PC-3 (cell line): ENCODE data around the gene CASK. TPM values are rescaled to one million over a fixed set of nuclear protein-coding genes. Genes with fewer than 3 reads are reported as not detected.

Source experiments
- ATAC-seq: fragments of 200-7000 bp; cut with Tn5 transposase; 2 replicates; pipeline ENCODE4 v1.9.1; 2020; ENCODE audit warnings: mild to moderate bottlenecking, moderate library complexity
- BruUV-seq: library from RNA; stranded (reverse); fragments of 400-500 nt; replicated peaks from 2 replicates; lab custom pipeline; 2021; lab: Mats Ljungman, UMichigan
- CTCF ChIA-PET: fragments of 300-600 bp; sonication (Branson Sonifier 250); formaldehyde crosslinking; loops from one replicate; lab custom pipeline; 2022; ENCODE audit warnings: antibody characterized with exemption; lab: Charles Lee
- POLR2A ChIA-PET: fragments of 300-600 bp; sonication (Branson Sonifier 250); formaldehyde crosslinking; loops from one replicate; lab custom pipeline; 2022; ENCODE audit warnings: antibody characterized with exemption; ENCODE audit not compliant: unreplicated experiment; lab: Charles Lee
- DNase-seq: peaks from one replicate; pipeline ENCODE4 v3.0.0-alpha.2; 2015
- H2AFZ ChIP-seq: fragments of 300-600 bp; sonication (generic); 2 replicates; pipeline ENCODE4 v1.6.0; 2016; ENCODE audit warnings: antibody characterized with exemption, low read length
- H3F3A ChIP-seq: fragments of 300-600 bp; sonication (generic); one replicate; pipeline ENCODE4 v1.6.0; 2017; ENCODE audit warnings: antibody characterized with exemption, low read length, control low read depth, mild to moderate bottlenecking; ENCODE audit not compliant: unreplicated experiment
- H3K27ac ChIP-seq: fragments of 300-600 bp; sonication (generic); 2 replicates; pipeline ENCODE4 v1.5.1; 2016; ENCODE audit warnings: mild to moderate bottlenecking, low read length
- H3K27me3 ChIP-seq: fragments of 300-600 bp; sonication (generic); 2 replicates; pipeline ENCODE4 v1.6.1; 2016; ENCODE audit warnings: low read length, mixed read lengths
- H3K36me3 ChIP-seq: fragments of 300-600 bp; sonication (generic); 2 replicates; pipeline ENCODE4 v1.6.1; 2016; ENCODE audit warnings: low read depth, mixed run types, low read length, mixed read lengths
- H3K4me1 ChIP-seq: fragments of 300-600 bp; sonication (generic); 2 replicates; pipeline ENCODE4 v1.5.1; 2016; ENCODE audit warnings: low read length; ENCODE audit not compliant: insufficient read depth
- H3K4me2 ChIP-seq: fragments of 300-600 bp; sonication (generic); 2 replicates; pipeline ENCODE4 v1.6.0; 2016; ENCODE audit warnings: low read length
- H3K4me3 ChIP-seq: fragments of 300-600 bp; sonication (generic); 2 replicates; pipeline ENCODE4 v1.5.1; 2016; ENCODE audit warnings: mild to moderate bottlenecking, low read length, mixed read lengths
- H3K79me2 ChIP-seq: fragments of 300-600 bp; sonication (generic); 2 replicates; pipeline ENCODE4 v1.6.1; 2017; ENCODE audit warnings: low read length, mixed read lengths
- H3K9ac ChIP-seq: fragments of 300-600 bp; sonication (generic); 2 replicates; pipeline ENCODE4 v1.6.0; 2016; ENCODE audit warnings: mild to moderate bottlenecking, low read length
- H3K9me2 ChIP-seq: fragments of 300-600 bp; sonication (generic); replicated peaks from 2 replicates; pipeline ENCODE4 v1.6.1; 2016; ENCODE audit warnings: mixed run types, low read length, mixed read lengths
- H3K9me3 ChIP-seq: fragments of 300-600 bp; sonication (generic); 2 replicates; pipeline ENCODE4 v1.6.1; 2016; ENCODE audit warnings: low read length, mixed read lengths
- H4K20me1 ChIP-seq: fragments of 300-600 bp; sonication (generic); 2 replicates; pipeline ENCODE4 v1.6.1; 2016; ENCODE audit warnings: low read length, mixed read lengths
- EZH2 ChIP-seq: fragments of 300-600 bp; sonication (generic); IDR thresholded peaks from one replicate; pipeline ENCODE4 v1.6.1; 2017; ENCODE audit warnings: antibody characterized with exemption, mild to moderate bottlenecking, low read length; ENCODE audit not compliant: unreplicated experiment
- EZH2phosphoT487 ChIP-seq: fragments of 300-600 bp; sonication (generic); IDR thresholded peaks from 2 replicates; pipeline ENCODE4 v1.6.1; 2018; ENCODE audit warnings: mild to moderate bottlenecking, antibody characterized with exemption, low read length, borderline replicate concordance
- intact Hi-C: fragments of 100-400 bp; cut with micrococcal nuclease; formaldehyde crosslinking; loops from 2 replicates; pipeline ENCODE4 v1.9.0; 2023
- total RNA-seq: library from RNA; depleted of rRNA; stranded (reverse); fragments of >200 nt; gene quantifications from 2 replicates; pipeline ENCODE4 v1.2.3, GENCODE V29; 2014
- TF ChIP-seq, protein P1 (sequence below): fragments of 300-600 bp; sonication (generic); conservative IDR thresholded peaks from 2 replicates; pipeline ENCODE4 v1.5.1; 2017; ENCODE audit warnings: antibody characterized with exemption, low read depth, mild to moderate bottlenecking, low read length

CASK gene
- total RNA-seq, 1 experiment from 2014 or later = 21.4 TPM

DNA sequence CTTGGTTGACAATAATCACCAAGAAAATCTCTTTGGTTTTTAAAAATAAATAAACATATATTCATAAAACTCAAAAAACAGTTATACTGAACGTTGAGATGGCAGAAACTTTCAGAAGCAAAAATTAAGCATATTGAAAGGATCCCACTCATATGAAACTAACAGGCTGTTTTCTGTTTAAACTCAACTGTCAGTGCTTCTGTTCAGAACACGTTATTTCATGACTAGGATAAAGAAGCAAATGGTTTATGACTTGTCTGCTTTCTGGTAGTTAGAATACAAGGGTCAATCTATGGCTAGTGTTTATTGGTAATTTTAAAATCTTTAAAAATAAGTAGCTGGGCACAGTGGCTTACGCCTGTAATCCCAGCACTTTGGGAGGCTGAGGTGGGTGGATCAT lies 195.2 kb downstream of the CASK start:
- Histone ChIP-seq H3K27ac (no peak overlapping the region), H3K9me2 (no peaks in the 10 kb centered on the region), H3K9me3 (no peaks in the 10 kb centered on the region), H3F3A (no peaks in the 10 kb centered on the region), H2AFZ (no peak overlapping the region), H3K36me3 (no peaks in the 10 kb centered on the region), H3K4me1 (no peaks in the 10 kb centered on the region), H4K20me1 (no peaks in the 10 kb centered on the region), H3K27me3 (no peaks in the 10 kb centered on the region), H3K4me2 (no peak overlapping the region), H3K4me3 (no peak overlapping the region), H3K9ac (no peak overlapping the region), H3K79me2 (no peaks in the 10 kb centered on the region)
- no peak for DNase-seq
- no peak for ATAC-seq
- TF ChIP-seq, protein P1, sequence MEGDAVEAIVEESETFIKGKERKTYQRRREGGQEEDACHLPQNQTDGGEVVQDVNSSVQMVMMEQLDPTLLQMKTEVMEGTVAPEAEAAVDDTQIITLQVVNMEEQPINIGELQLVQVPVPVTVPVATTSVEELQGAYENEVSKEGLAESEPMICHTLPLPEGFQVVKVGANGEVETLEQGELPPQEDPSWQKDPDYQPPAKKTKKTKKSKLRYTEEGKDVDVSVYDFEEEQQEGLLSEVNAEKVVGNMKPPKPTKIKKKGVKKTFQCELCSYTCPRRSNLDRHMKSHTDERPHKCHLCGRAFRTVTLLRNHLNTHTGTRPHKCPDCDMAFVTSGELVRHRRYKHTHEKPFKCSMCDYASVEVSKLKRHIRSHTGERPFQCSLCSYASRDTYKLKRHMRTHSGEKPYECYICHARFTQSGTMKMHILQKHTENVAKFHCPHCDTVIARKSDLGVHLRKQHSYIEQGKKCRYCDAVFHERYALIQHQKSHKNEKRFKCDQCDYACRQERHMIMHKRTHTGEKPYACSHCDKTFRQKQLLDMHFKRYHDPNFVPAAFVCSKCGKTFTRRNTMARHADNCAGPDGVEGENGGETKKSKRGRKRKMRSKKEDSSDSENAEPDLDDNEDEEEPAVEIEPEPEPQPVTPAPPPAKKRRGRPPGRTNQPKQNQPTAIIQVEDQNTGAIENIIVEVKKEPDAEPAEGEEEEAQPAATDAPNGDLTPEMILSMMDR = no peak
- no peak for TF ChIP-seq EZH2phosphoT487
- no peak for TF ChIP-seq EZH2
- CTCF ChIA-PET = no interaction called here
- BruUV-seq = no TSS peak
- POLR2A ChIA-PET = no interaction called here
- intact Hi-C loops = no loop called here

DNA sequence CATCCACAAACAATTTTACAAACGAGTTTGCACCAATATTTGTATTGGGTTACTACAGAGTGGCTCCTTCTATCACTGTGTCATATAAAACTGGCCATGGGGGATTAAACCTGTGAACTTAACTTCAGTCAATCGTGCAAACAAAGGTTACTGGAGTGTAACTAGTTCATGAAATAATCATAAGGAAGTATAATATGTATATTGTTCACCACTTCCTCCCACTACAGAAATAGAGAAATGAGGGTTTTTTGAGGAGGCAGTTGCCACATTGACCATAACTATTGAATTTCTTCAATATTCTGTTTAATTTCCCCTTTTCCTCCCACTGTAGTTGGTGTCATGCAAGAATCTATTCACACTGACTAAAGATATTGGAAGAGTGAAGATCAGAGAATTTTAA lies 199.5 kb downstream of the CASK start, which contains the start of gene GPR82:
GPR82 (plus strand) TSS at position 356 of the 400 bp plus-strand sequence. CDS start 2,846 bp downstream, outside the sequence.
- no peaks in the 10 kb centered on the region for H3K27me3 ChIP-seq
- no peak within 1 kb of the TSS for H3K9ac ChIP-seq
- ATAC-seq (no peak), DNase-seq (no peak)
- intact Hi-C loops = no loop called here
- BruUV-seq = no TSS peak
- no peak within 1 kb of the TSS for H3K4me3 ChIP-seq
- no peaks in the 10 kb centered on the region for H3K9me2 ChIP-seq
- H4K20me1 ChIP-seq = no peaks in the 10 kb centered on the region
- H3K36me3 ChIP-seq = no peaks in the 10 kb centered on the region; the same call in 1 of the 2 replicates
- no peaks in the 10 kb centered on the region for H3K9me3 ChIP-seq
- no peak within 1 kb of the TSS for H3K4me2 ChIP-seq
- no peak within 1 kb of the TSS for H2AFZ ChIP-seq
- ChIA-PET CTCF (no interaction called here), POLR2A (no interaction called here)
- no peaks in the 10 kb centered on the region for H3K79me2 ChIP-seq
- TF ChIP-seq, protein P1 = no peak
- TF ChIP-seq EZH2 (no peak), EZH2phosphoT487 (no peak)
- H3K27ac ChIP-seq = no peak within 1 kb of the TSS
- H3F3A ChIP-seq = no peaks in the 10 kb centered on the region
- no peaks in the 10 kb centered on the region for H3K4me1 ChIP-seq

DNA sequence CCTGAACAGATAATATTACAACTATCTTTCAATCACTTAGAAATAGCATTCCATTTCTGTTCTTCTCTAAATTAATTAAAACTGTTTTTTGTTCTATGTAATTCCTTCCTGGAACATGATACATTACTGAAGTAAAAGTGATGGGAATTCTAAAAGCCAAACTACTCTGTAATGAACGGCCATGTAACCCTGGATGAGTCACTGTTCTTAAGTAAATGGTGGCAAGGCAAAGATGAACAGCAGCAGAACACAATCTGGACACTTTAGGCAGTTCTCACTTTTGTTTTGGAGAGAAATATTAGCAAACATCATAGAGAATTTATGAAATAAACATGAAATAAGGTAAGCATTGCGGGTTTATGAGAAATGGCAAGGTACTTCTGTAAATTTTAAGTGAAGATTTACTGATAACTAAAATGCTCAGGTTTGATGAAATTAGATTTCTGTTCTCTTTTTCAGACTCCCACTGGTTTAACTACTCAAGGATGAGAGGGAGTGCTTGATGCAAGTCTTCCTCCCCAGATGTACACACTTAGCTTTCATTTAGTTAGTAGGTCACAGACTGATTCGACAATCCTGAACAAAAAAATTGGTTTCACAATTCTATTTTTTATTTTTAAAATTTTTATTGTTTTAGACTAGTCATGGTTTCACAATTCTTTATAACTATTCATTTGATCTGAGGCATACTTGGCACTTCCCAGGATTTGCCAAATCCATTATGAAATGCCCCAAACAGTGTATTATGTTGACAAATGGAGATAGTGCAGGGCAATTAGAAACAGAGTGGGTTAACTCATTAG lies 200.3 kb downstream of the CASK start:
- H3K79me2 ChIP-seq = no peaks in the 10 kb centered on the region
- no peaks in the 10 kb centered on the region for H3K27me3 ChIP-seq
- no peaks in the 10 kb centered on the region for H3F3A ChIP-seq
- no peak for TF ChIP-seq EZH2
- TF ChIP-seq, protein P1 = no peak
- TF ChIP-seq EZH2phosphoT487 = no peak
- ChIA-PET CTCF (no interaction called here), POLR2A (no interaction called here)
- BruUV-seq = no TSS peak
- no peaks in the 10 kb centered on the region for H3K9me3 ChIP-seq
- no peaks in the 10 kb centered on the region; the same call in 1 of the 2 replicates for H3K36me3 ChIP-seq
- no peak for DNase-seq
- no peaks in the 10 kb centered on the region for H3K4me1 ChIP-seq
- H3K4me3 ChIP-seq = no peak overlapping the region
- H4K20me1 ChIP-seq = no peaks in the 10 kb centered on the region
- intact Hi-C loops = no loop called here
- ATAC-seq = no peak
- no peak overlapping the region for H3K9ac ChIP-seq
- H3K4me2 ChIP-seq = no peak overlapping the region
- no peak overlapping the region for H2AFZ ChIP-seq
- H3K27ac ChIP-seq = no peak overlapping the region
- H3K9me2 ChIP-seq = no peaks in the 10 kb centered on the region
